Measurements from ENCODE around the gene ACTL6B.
A peak's percentile ranks its signal among the peaks of the same experiment; 100 is the strongest.

Gene ACTL6B

GRCh38 chr7:100686201-100686821 lies 30.1 kb upstream of the ACTL6B start:
- CTCF ChIA-PET: interaction anchor here (2.4 kb wide), 1 partner anchor 19 kb away, joined by 6 read pairs; the partner anchor contains the start of gene POP7
- POLR2A ChIA-PET: no interaction called here
- DNase-seq (ENCODE audit: extremely low spot score): no peak
- TF ChIP-seq FOXM1 (IDR thresholded peaks at IDR 0.05; ENCODE audit: borderline replicate concordance): no peak
- no peak for TF ChIP-seq HDGF (IDR thresholded peaks at IDR 0.05; ENCODE audit: borderline replicate concordance)
- no peak for TF ChIP-seq SP1 (IDR thresholded peaks at IDR 0.05)
- TF ChIP-seq L3MBTL2 (conservative IDR thresholded peaks at IDR 0.05): no peak
- TF ChIP-seq ZNF384 (IDR thresholded peaks at IDR 0.05): no peak
- TF ChIP-seq LEF1 (IDR thresholded peaks at IDR 0.05; ENCODE audit: borderline replicate concordance): no peak

DNA sequence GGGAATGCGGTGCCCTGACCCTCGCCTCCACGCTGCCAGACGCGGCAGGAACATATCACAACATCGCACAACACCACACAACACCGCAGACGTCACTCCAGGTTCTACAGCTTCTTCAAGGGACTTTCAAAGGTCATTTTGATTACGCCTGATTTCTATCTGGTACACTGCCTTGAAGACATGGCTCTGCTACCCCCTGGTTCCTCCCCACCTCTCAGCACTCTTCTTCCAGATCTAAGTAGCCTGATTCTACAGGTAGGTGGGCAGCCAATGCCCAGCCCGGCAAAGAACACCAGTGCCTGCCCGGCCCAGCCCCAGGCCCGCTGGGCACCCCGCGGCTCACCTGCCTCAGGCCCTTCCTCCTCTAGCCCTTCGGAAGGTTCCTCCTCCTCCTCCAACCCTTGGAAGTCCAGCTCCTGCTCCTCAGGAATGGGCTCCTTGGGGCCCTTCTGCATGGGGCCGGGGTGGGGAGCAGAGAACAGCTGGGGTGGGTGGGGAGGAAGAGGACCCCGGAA lies 29.4 kb upstream of the ACTL6B start:
- TF ChIP-seq BHLHE40 (IDR thresholded peaks at IDR 0.05; ENCODE audit: borderline replicate concordance): no peak
- TF ChIP-seq NFRKB (IDR thresholded peaks at IDR 0.05): no peak
- TF ChIP-seq, protein P1, sequence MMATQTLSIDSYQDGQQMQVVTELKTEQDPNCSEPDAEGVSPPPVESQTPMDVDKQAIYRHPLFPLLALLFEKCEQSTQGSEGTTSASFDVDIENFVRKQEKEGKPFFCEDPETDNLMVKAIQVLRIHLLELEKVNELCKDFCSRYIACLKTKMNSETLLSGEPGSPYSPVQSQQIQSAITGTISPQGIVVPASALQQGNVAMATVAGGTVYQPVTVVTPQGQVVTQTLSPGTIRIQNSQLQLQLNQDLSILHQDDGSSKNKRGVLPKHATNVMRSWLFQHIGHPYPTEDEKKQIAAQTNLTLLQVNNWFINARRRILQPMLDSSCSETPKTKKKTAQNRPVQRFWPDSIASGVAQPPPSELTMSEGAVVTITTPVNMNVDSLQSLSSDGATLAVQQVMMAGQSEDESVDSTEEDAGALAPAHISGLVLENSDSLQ (IDR thresholded peaks at IDR 0.05): no peak
- no peak for TF ChIP-seq ARNT (IDR thresholded peaks at IDR 0.05)
- no peak for TF ChIP-seq FOXA1 (IDR thresholded peaks at IDR 0.05)
- TF ChIP-seq FOXM1 (IDR thresholded peaks at IDR 0.05; ENCODE audit: borderline replicate concordance): no peak
- no peak for TF ChIP-seq ELF4 (IDR thresholded peaks at IDR 0.05)
- no peak for TF ChIP-seq ZNF384 (IDR thresholded peaks at IDR 0.05)
- TF ChIP-seq L3MBTL2 (conservative IDR thresholded peaks at IDR 0.05): no peak
- TF ChIP-seq SP1 (IDR thresholded peaks at IDR 0.05): no peak
- TF ChIP-seq FOXK2 (IDR thresholded peaks at IDR 0.05): no peak

GRCh38 chr7:100685049-100685605 lies 28.9 kb upstream of the ACTL6B start:
- POLR2A ChIA-PET: interaction anchor here (0.7 kb wide), 1 partner anchor 9 kb away, joined by 3 read pairs; the partner anchor contains the start of gene GIGYF1

More for the DNA sequence above, 29.4 kb upstream of the ACTL6B start:
- DNase-seq (ENCODE audit: extremely low spot score): no peak
- POLR2A ChIA-PET: no interaction called here
- CTCF ChIA-PET: interaction anchor here (2.4 kb wide), 1 partner anchor 20 kb away, joined by 6 read pairs; the partner anchor contains the start of gene POP7

DNA sequence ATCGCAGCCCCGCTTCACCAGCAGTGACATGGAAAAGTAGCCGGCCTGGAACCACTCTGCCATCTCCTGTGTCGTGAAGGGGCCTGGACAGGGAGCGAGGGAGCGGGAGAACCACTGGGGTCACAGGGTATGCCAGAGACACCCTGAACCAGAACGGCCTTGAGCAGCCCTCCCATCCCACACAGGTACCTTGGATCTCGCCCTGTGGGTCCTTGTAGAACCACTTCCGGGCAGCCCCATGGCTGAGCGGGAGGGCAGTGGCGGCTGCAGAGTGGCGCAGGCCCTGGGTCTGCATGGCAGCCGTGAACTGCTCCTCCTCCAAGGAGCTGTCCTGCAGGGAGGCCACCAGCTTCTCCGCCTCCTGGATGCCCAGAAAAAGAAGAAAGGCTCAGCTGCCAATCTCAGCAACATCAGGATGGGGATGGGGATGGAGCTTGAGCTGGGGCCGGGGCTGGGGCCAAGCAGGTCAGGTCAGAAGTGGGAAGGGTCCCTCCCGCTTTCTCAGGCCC lies 28.3 kb upstream of the ACTL6B start:
- CTCF ChIA-PET: interaction anchor here (0.5 to 2.4 kb wide), 2 partner anchors 21 to 147 kb away, joined by 3 to 6 read pairs; partner anchors contain the start of gene POP7
- POLR2A ChIA-PET: interaction anchor here (0.7 to 1.2 kb wide), 2 partner anchors 8 to 9 kb away, joined by 3 read pairs; partner anchors contain the start of gene GIGYF1
- DNase-seq (ENCODE audit: extremely low spot score): peak; percentile 3
- no peak for TF ChIP-seq CTBP1 (IDR thresholded peaks at IDR 0.05; ENCODE audit: borderline replicate concordance)
- no peak for TF ChIP-seq FOXA1 (IDR thresholded peaks at IDR 0.05)
- no peak for TF ChIP-seq L3MBTL2 (conservative IDR thresholded peaks at IDR 0.05)
- no peak for TF ChIP-seq NFRKB (IDR thresholded peaks at IDR 0.05)
- no peak for TF ChIP-seq ARNT (IDR thresholded peaks at IDR 0.05)
- no peak for TF ChIP-seq HDGF (IDR thresholded peaks at IDR 0.05; ENCODE audit: borderline replicate concordance)

More at GRCh38 chr7:100685049-100685605, 28.9 kb upstream of the ACTL6B start:
- CTCF ChIA-PET: interaction anchor here (2.4 kb wide), 1 partner anchor 20 kb away, joined by 6 read pairs; the partner anchor contains the start of gene POP7
- TF ChIP-seq ZNF384 (IDR thresholded peaks at IDR 0.05) (no peak), FOXA1 (IDR thresholded peaks at IDR 0.05) (no peak), FOXK2 (IDR thresholded peaks at IDR 0.05) (no peak), SUZ12 (IDR thresholded peaks at IDR 0.05) (no peak), HDGF (IDR thresholded peaks at IDR 0.05; ENCODE audit: borderline replicate concordance) (no peak), TARDBP (IDR thresholded peaks at IDR 0.05) (no peak), LEF1 (IDR thresholded peaks at IDR 0.05; ENCODE audit: borderline replicate concordance) (no peak), SP1 (IDR thresholded peaks at IDR 0.05) (no peak), FOXM1 (IDR thresholded peaks at IDR 0.05; ENCODE audit: borderline replicate concordance) (no peak), BHLHE40 (IDR thresholded peaks at IDR 0.05; ENCODE audit: borderline replicate concordance) (no peak), NFRKB (IDR thresholded peaks at IDR 0.05) (no peak), ELF4 (IDR thresholded peaks at IDR 0.05) (no peak), L3MBTL2 (conservative IDR thresholded peaks at IDR 0.05) (no peak), ARNT (IDR thresholded peaks at IDR 0.05) (no peak), CTBP1 (IDR thresholded peaks at IDR 0.05; ENCODE audit: borderline replicate concordance) (no peak)
- TF ChIP-seq, protein P1 (IDR thresholded peaks at IDR 0.05): no peak
- peak; percentile 3 for DNase-seq (ENCODE audit: extremely low spot score)

DNA sequence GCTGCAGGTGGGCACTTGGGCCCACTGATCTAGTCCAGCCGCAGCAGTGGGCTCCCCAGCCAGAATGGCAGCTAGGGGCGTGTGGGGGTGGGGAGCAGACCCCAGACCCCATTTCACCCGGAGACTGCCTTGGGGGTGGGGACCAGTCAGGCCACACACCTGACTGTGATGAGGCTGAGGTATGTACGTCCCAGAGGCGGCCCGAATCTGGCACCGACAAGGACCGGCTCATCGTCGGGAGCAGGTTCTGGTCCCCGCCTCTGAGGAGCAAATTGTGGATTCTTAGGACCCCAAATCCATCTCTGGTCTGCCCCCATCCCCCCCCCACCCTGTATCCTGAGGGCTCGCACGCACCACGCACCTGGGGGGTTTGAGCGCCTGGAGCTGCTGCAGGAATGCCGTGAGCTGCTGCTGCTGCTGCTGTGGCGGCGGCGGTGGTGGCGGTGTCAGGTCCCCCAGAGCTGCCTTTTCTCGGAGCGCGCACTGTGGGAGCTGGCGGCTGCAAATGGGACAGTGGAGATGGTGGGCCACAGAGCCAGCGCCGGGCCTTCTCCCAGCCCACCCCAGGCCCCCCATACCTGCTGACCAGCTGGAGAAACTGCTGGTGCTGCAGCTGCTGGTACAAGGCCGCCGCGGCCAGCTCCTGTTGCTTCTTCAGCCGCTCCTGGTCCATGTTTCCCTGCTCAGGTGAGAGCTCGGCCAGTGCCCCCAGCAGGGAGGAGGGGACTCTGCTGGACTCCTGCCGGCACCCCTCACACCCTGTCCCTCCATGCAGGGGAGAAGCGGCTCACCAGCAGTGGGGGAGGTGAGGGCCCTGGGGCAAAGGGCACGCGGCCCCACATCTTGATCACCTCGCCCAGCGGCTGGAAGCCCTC lies 27.6 kb upstream of the ACTL6B start:
- DNase-seq (ENCODE audit: extremely low spot score): no peak
- POLR2A ChIA-PET: interaction anchor here (0.9 to 1.5 kb wide), 3 partner anchors 8 to 72 kb away, joined by 3 to 4 read pairs (median 3); partner anchors contain the start of gene MOSPD3
- CTCF ChIA-PET: interaction anchor here (0.5 to 2.4 kb wide), 3 partner anchors 22 to 148 kb away, joined by 3 to 6 read pairs (median 3); partner anchors contain the start of gene POP7
- no peak for TF ChIP-seq SP1 (IDR thresholded peaks at IDR 0.05)
- TF ChIP-seq HDGF (IDR thresholded peaks at IDR 0.05; ENCODE audit: borderline replicate concordance): no peak
- TF ChIP-seq, protein P1 (IDR thresholded peaks at IDR 0.05): no peak
- no peak for TF ChIP-seq BHLHE40 (IDR thresholded peaks at IDR 0.05; ENCODE audit: borderline replicate concordance)
- no peak for TF ChIP-seq L3MBTL2 (conservative IDR thresholded peaks at IDR 0.05)
- TF ChIP-seq FOXM1 (IDR thresholded peaks at IDR 0.05; ENCODE audit: borderline replicate concordance): no peak
- no peak for TF ChIP-seq NFRKB (IDR thresholded peaks at IDR 0.05)
- TF ChIP-seq ZNF384 (IDR thresholded peaks at IDR 0.05): no peak
- no peak for TF ChIP-seq LEF1 (IDR thresholded peaks at IDR 0.05; ENCODE audit: borderline replicate concordance)
- no peak for TF ChIP-seq FOXA1 (IDR thresholded peaks at IDR 0.05)

Measured in HEK293T (cell line).